Measurements from ENCODE around the gene PTPRT.

GRCh38 chr20:43238266-43238665, 48.6 kb upstream of the PTPRT start:
- no peak for TF ChIP-seq EZH2 (IDR thresholded peaks at IDR 0.05; ENCODE audit: borderline replicate concordance, low read depth, low read length, severe bottlenecking)
- TF ChIP-seq CTCF (IDR thresholded peaks at IDR 0.05; ENCODE audit: borderline replicate concordance, extremely low read depth, low read length, poor library complexity, severe bottlenecking): no peak
